Mononuclear cell (primary cell): ENCODE data around the gene TMEM184A. TPM values are rescaled to one million over a fixed set of nuclear protein-coding genes. Genes with fewer than 3 reads are reported as not detected.

ENCODE experiments used
- H3K27me3 ChIP-seq: 2 replicates; pipeline ENCODE4 v1.6.0; 2011; ENCODE audit warnings: low read length, control low read depth; ENCODE audit not compliant: insufficient read depth
- H3K4me1 ChIP-seq: 2 replicates; pipeline ENCODE4 v1.5.1; 2011; ENCODE audit warnings: mild to moderate bottlenecking, low read length, control low read depth; ENCODE audit not compliant: insufficient read depth
- H3K4me3 ChIP-seq: 2 replicates; pipeline ENCODE4 v1.5.1; 2011; ENCODE audit warnings: mild to moderate bottlenecking, low read length, moderate library complexity
- H3K9me3 ChIP-seq: 2 replicates; pipeline ENCODE4 v1.5.1; 2011; ENCODE audit warnings: low read depth, mild to moderate bottlenecking, control low read depth, low read length
- total RNA-seq: library from RNA; depleted of rRNA; stranded (reverse); fragments of >200 nt; gene quantifications from one replicate; pipeline ENCODE4 v1.2.3, GENCODE V29; 2012

TMEM184A gene
- total RNA-seq, 1 donor: not detected

DNA sequence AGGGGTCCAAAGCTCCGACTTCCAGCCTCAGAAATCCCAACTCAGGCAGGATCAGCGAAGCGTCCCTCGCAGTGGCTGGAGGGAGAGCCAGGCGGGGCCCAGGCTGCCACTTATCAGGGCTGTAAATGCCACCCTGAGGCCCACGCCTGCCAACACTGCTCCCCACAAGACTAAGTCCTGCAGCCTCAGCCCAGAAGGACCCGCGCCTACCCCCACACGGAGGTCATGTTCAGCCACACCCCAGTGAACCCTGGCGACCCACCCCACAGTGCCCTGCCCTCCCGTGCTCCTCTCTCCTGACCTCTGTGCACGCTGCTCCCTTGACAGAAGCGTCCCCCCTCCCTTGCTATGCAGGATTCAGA, 10.7 kb upstream of the TMEM184A start:
- Histone ChIP-seq H3K4me3 (no peak overlapping the region), H3K27me3 (no peaks in the 10 kb centered on the region), H3K4me1 (peaks cover 23% of the 10 kb centered on the region), H3K9me3 (no peaks in the 10 kb centered on the region)

DNA sequence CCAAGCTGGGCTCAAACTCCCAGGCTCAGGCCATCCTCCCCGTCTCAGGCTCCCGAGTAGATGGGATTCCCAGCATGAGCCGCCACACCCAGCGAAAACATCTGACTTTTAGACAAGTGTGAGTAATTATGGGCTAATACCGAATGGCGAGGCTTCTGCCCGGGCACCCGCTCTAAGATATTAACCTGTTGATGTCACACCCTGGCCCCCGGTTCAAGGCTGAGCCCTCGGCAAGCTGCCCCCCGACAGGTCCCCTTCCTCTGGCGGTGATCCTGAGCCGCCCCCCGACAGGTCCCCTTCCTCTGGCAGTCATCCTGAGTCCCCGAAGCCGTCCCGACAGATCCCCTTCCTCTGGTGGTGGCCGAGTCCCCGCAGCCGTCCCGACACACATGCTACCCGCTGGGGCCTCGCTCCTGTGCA, 8.6 kb upstream of the TMEM184A start:
- H3K4me3 ChIP-seq: no peak overlapping the region
- peaks cover 12% of the 10 kb centered on the region for H3K4me1 ChIP-seq
- H3K27me3 ChIP-seq: no peaks in the 10 kb centered on the region
- no peaks in the 10 kb centered on the region for H3K9me3 ChIP-seq

- Histone ChIP-seq H3K4me3 (no peak overlapping the region), H3K9me3 (no peaks in the 10 kb centered on the region), H3K4me1 (peaks cover 7% of the 10 kb centered on the region), H3K27me3 (no peaks in the 10 kb centered on the region)
These were observed 8.1 kb upstream of the TMEM184A start for GRCh38 chr7:1563981-1564602.

DNA sequence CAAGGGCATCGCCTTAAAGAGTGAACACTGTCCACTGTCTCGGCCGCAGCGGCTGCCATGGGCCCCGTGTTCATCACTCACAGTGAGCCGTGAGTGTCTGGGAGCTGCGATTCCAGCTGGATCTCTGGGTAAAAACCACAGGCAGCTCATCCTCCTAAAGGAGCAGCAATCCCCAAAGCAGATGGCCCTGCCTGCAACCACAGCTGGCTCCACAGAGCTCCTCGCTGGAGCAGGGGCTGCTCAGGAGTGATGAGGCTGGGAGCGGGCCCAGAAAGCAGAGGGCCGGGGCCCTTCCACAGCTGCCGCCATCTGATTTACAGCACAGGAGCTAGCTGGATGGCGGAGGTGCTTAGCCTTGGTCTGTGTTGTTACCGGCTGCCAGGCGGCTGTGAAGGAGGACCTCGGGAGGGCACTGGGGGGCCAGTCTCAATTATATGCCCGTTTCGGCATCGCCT, 6.6 kb upstream of the TMEM184A start:
- Histone ChIP-seq H3K4me1 (no peaks in the 10 kb centered on the region), H3K9me3 (no peaks in the 10 kb centered on the region), H3K4me3 (no peak overlapping the region), H3K27me3 (no peaks in the 10 kb centered on the region)

DNA sequence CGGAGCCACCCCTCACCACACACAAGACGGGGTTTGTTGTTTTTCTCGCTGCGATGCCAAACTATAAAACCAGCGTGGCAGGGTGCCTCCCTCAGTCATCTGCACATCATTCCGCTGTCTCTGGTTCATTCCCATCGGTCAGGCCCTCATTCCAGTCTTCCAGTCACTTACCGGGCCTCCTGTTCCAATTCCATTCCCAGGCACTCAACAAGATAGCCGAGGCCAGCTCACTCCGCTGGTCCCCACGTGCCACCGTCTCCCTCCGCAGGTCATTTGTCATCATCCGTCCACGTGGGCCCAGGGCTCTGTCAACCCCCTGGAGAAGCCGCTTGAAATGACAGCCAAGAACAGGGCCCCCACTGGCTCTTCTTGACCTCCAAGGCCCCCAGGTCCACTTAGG, 6.1 kb upstream of the TMEM184A start:
- Histone ChIP-seq H3K27me3 (no peaks in the 10 kb centered on the region), H3K4me3 (no peak overlapping the region), H3K9me3 (no peaks in the 10 kb centered on the region), H3K4me1 (no peaks in the 10 kb centered on the region)

- Histone ChIP-seq H3K27me3 (no peaks in the 10 kb centered on the region), H3K4me1 (no peaks in the 10 kb centered on the region), H3K9me3 (no peaks in the 10 kb centered on the region), H3K4me3 (no peak overlapping the region)
These were observed 5.3 kb upstream of the TMEM184A start for GRCh38 chr7:1561036-1561940.

DNA sequence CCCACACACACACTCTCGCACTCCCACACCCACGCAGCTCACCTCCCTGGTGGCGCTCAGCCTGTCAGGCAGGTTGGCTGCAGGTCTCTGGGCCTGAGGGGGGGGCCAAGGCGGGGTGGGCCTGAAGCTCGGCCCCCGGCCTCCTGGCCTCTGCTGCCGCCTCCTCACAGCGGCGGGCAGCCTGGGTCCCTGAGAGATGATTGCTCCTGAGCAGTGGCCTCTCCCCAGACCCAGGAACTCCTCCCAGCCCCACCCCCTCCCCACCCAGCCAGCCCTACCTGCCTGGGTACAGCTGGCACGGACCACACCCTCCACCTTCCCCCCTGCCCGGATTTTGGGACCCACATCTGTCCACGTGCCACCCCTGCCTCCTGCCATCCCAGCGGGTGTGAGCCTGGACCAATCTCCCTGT, 4.6 kb upstream of the TMEM184A start:
- H3K4me3 ChIP-seq: no peak overlapping the region
- no peaks in the 10 kb centered on the region for H3K4me1 ChIP-seq
- H3K27me3 ChIP-seq: no peaks in the 10 kb centered on the region
- H3K9me3 ChIP-seq: no peaks in the 10 kb centered on the region

DNA sequence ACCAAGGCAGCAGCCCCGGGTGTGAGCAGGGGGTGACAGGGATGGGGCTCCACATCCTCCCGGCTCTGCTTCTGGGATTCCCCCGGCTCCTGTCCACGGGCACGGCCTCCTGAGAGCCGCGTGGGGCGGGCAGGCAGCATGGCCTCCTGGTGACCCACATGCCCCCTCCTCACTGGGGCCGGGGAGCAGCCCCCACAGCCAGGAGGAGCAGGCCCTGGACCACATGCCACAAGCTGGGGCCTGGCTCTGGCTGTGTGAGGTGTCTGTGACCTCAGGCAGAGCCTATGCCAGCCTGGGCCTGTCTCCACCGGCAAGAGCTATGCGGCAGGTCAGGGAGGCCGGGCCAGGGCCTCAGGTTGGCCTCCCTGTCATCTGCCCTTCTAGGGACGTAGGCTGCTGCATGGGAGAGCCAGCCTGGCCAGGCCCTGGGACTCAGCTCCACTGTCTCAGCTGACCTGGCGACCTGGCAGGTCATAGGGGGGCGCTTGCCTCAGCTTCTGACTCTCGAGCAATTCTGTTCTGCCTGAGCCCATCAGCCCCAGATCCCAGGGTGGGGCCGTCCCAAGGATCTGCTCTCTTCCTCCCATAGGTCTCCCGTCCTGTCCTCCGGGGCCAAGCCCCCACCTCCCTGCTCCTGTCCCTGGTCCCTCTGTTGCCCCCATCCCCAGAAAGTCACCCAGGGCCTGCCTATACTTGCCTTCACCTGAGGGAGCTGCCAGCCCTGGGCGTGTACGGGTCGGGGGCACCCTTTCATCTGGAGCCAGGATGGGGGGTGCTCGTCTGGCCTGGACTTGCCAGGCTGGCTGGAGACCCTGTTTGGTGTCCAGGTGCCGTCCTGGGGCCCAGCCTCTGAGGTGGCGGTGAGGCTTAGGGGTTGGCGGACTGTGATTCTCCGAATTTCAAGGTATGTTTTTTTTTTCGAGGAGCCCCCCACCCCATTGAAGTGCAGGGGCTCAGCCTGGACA, 3.9 kb upstream of the TMEM184A start:
- H3K27me3 ChIP-seq: no peaks in the 10 kb centered on the region
- H3K9me3 ChIP-seq: no peaks in the 10 kb centered on the region

GRCh38 chr7:1558841-1559625, 3.0 kb upstream of the TMEM184A start:
- no peaks in the 10 kb centered on the region for H3K9me3 ChIP-seq
- no peak overlapping the region for H3K4me3 ChIP-seq
- no peaks in the 10 kb centered on the region for H3K4me1 ChIP-seq
- H3K27me3 ChIP-seq: no peaks in the 10 kb centered on the region

More for the DNA sequence above, 3.9 kb upstream of the TMEM184A start:
- H3K4me3 ChIP-seq: no peak overlapping the region
- no peaks in the 10 kb centered on the region for H3K4me1 ChIP-seq

- no peaks in the 10 kb centered on the region for H3K4me1 ChIP-seq
- no peaks in the 10 kb centered on the region for H3K27me3 ChIP-seq
- no peak overlapping the region for H3K4me3 ChIP-seq
These were observed 2.3 kb upstream of the TMEM184A start for GRCh38 chr7:1558181-1558811.

GRCh38 chr7:1557771-1558170, 1.8 kb upstream of the TMEM184A start:
- no peak overlapping the region for H3K4me3 ChIP-seq
- H3K9me3 ChIP-seq: no peaks in the 10 kb centered on the region
- H3K4me1 ChIP-seq: no peaks in the 10 kb centered on the region
- no peaks in the 10 kb centered on the region for H3K27me3 ChIP-seq

More at GRCh38 chr7:1558181-1558811, 2.3 kb upstream of the TMEM184A start:
- H3K9me3 ChIP-seq: no peaks in the 10 kb centered on the region

DNA sequence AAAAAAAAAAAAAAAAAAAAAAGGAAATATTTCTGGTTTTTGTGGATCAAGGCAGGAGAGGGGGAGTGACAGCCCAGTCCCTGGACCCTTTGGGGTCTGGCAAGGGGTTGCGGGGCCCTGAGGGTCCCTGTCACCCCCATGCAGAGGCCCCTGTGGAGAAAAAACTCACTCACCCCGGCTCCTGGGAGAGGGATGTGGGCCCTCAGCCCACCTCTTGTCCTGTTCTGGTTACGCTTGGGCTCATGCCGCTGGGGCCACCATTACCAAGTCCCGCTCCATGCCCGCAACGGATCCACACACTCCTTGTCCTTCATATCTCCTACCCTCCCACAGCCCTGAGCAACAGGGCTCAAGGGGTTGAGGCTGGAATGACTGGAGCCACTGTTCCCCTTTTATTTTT, 1.0 kb upstream of the TMEM184A start:
- no peaks in the 10 kb centered on the region for H3K9me3 ChIP-seq
- H3K4me1 ChIP-seq: no peaks in the 10 kb centered on the region
- H3K4me3 ChIP-seq: no peak overlapping the region
- H3K27me3 ChIP-seq: no peaks in the 10 kb centered on the region

- Histone ChIP-seq H3K4me3 (no peak overlapping the region), H3K4me1 (no peaks in the 10 kb centered on the region), H3K9me3 (no peaks in the 10 kb centered on the region), H3K27me3 (no peaks in the 10 kb centered on the region)
These were observed 776 bp downstream of the TMEM184A start for GRCh38 chr7:1555046-1555812.
